ENCODE results near the gene RAPGEF4.

The RAPGEF4 gene

GRCh38 chr2:172711110-172711509 lies 24.5 kb upstream of the RAPGEF4 start:
- TF ChIP-seq POLR2AphosphoS5 (IDR thresholded peaks at IDR 0.05; ENCODE audit: low read depth, low read length) (no peak), SIN3A (IDR thresholded peaks at IDR 0.05; ENCODE audit: borderline replicate concordance, insufficient read depth, low read length) (no peak), TAF1 (IDR thresholded peaks at IDR 0.05; ENCODE audit: borderline replicate concordance, insufficient read depth, low read length) (no peak), FOXP2 (optimal IDR thresholded peaks at IDR 0.05; ENCODE audit: borderline replicate concordance, extremely low read depth, extremely low read length, insufficient read depth) (no peak), REST (IDR thresholded peaks at IDR 0.05; ENCODE audit: insufficient read depth in 1 of 2, low read depth in 2 of 2, low read length in 2 of 2) (no peak)

DNA sequence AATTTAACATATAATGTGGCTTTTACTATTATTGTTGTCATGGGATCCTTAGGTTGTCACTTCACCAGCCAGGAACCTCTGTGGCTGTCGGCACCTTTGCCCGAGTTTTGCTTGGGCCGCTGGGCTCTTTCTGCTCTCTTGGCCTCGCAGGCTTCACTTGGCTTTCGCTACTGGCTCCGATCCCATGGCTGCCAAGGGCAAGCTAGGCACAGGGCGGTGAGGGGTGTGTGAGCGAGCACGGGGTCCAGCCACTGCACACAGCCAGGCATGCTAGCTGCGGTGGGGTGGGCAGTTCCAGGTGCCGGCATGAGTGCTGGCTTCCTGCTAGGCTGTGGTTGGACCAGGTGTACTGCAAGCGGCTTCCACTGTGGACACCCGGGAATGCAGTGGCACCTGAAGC lies 23.4 kb upstream of the RAPGEF4 start:
- no peak for TF ChIP-seq TAF1 (IDR thresholded peaks at IDR 0.05; ENCODE audit: borderline replicate concordance, insufficient read depth, low read length)
- TF ChIP-seq FOXP2 (optimal IDR thresholded peaks at IDR 0.05; ENCODE audit: borderline replicate concordance, extremely low read depth, extremely low read length, insufficient read depth): no peak
- TF ChIP-seq POLR2AphosphoS5 (IDR thresholded peaks at IDR 0.05; ENCODE audit: low read depth, low read length): no peak
- TF ChIP-seq REST (IDR thresholded peaks at IDR 0.05; ENCODE audit: insufficient read depth in 1 of 2, low read depth in 2 of 2, low read length in 2 of 2): no peak
- no peak for TF ChIP-seq SIN3A (IDR thresholded peaks at IDR 0.05; ENCODE audit: borderline replicate concordance, insufficient read depth, low read length)

DNA sequence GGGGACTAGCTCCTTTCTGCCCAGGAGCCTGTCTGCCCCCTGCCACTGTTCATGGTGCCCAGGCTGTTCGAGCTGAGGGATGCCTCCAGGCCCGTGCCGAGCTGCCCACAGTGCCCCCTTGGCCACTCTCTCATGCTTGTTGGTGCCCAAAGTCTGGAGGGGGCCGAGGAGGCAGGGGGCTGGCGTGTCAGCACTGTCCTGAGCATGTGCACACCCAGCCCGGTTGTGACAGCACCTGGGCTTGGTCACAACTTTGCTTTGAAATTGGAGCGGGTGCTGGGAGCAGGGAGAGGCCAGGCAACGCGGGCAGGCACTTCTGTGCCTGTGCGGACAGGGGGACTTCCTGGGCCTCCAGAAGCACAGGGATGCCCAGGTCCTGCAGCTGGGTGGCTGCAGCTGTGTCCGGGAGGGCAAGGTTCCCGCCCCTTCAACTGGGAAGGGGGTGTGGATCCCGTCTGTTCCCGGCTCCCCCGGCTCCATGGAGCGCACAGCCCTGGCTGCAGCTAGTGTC lies 22.2 kb upstream of the RAPGEF4 start:
- no peak for TF ChIP-seq POLR2AphosphoS5 (IDR thresholded peaks at IDR 0.05; ENCODE audit: low read depth, low read length)

DNA sequence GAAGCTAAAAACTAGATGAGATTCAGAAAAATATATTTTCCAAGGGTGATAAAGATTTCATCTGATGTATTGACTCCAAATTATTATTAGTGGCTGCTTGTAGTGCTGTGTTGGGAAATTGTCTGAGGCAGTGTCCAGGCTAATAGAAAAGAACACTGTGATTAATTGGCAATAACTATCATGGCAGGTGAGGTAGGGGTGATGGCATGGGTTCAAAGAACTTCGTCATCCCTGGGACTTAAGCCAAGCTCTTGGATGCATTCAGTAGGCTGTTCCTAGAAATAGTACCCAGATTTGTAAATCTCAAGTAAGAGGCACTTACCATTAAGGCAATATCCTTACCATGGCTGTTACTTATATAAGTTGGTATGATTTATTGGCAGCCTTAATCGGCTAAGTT lies 13.2 kb upstream of the RAPGEF4 start:
- TF ChIP-seq REST (IDR thresholded peaks at IDR 0.05; ENCODE audit: insufficient read depth in 1 of 2, low read depth in 2 of 2, low read length in 2 of 2) (no peak), TAF1 (IDR thresholded peaks at IDR 0.05; ENCODE audit: borderline replicate concordance, insufficient read depth, low read length) (no peak), FOXP2 (optimal IDR thresholded peaks at IDR 0.05; ENCODE audit: borderline replicate concordance, extremely low read depth, extremely low read length, insufficient read depth) (no peak), SIN3A (IDR thresholded peaks at IDR 0.05; ENCODE audit: borderline replicate concordance, insufficient read depth, low read length) (no peak), POLR2AphosphoS5 (IDR thresholded peaks at IDR 0.05; ENCODE audit: low read depth, low read length) (no peak)

DNA sequence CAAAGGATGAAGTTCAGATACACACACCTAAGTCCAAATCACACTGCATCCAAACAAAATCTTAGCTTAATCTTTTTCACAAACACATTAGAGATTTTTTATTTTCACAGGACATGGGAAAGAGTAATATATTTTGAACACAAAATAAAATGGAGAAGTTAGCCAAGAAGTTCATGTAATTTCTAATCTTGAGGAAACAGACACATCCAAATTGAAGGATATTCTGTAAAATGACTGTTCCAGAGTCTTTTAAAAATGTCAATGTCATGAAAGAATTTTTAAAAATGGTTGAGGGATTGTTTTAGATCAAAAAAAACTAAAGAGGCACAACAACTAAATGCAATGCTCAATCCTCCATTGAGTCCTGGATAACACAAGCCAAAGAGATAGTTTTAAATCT lies 12.4 kb upstream of the RAPGEF4 start:
- no peak for TF ChIP-seq REST (IDR thresholded peaks at IDR 0.05; ENCODE audit: insufficient read depth in 1 of 2, low read depth in 2 of 2, low read length in 2 of 2)
